GM18507 (cell line): Measurements from ENCODE around the gene RAB5A.
"Not testable (repeated sequence)": the region's sequence is repeated elsewhere in the genome, so short reads cannot be mapped to it uniquely, and the experiment has no call there.

Source experiments
- DNase-seq: peaks from one replicate; pipeline ENCODE4 v3.0.0; 2011; ENCODE audit warnings: low read depth; ENCODE audit not compliant: insufficient read length; ENCODE audit errors: extremely low spot score
- FAIRE-seq: peaks from 2 replicates; lab custom pipeline; 2011; peaks lifted over from hg19 to GRCh38; lab: Jason Lieb, UNC

Gene RAB5A, protein sequence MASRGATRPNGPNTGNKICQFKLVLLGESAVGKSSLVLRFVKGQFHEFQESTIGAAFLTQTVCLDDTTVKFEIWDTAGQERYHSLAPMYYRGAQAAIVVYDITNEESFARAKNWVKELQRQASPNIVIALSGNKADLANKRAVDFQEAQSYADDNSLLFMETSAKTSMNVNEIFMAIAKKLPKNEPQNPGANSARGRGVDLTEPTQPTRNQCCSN

DNA sequence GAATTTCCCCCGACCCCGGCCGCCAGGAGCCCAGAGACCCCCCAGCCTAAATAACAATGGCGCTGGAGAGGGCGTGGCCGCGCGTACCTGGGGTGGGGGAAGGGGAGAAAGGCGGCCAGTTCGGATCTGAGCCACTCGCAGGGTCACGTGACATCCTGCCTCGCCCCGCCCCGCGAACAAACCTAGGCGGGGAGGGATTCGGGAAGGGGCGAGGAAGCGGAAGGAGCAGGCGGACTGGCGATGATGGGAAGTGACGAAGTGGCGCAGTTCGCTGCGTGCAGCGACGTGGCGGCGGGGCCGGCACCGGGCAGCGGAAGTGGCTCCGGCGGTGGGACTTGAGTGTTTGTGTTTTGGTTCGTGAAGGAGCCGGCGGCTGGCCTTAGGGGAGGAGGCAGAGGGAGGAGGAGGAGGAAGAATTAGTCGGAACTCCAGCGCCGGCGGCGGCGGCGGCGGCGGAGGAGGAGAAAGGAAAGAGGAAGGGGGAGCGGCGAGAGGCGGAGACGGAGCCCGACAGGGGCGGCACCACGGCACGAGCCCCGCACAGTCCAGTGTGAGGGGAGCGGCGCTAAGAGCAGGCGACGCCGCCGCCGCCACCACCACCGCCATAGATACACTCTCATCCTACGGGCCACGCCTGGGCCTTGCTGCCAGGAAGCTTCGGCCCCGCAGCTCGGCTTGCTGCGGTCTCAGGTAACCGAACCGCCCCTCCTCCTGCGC lies at the start of gene RAB5A:
Gene RAB5A (plus strand): TSS at position 266 of the 717 bp plus-strand sequence. CDS start 3,802 bp downstream, outside the sequence.
- peak; percentile 85 for DNase-seq
- FAIRE-seq: peak; percentile 99

DNA sequence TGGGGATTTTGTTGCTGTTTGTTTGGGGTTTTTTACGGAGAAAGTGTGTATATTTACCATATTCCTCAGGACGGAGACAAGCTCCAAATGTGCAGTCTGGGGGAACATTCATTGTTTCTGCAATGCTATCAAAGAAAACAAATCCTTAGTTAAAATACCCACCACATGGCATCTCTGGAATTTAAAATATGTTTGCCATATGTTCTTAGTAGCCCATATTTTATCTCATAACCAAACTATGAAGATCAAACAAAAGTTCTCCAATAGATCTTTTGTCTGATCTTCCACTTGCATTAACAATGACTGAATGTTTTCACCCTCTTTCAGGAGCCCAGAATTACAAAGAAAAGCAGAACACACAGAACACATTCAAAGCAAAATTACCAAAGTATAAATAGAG lies 48.2 kb upstream of the RAB5A start:
- FAIRE-seq (no peak), DNase-seq (no peak)

DNA sequence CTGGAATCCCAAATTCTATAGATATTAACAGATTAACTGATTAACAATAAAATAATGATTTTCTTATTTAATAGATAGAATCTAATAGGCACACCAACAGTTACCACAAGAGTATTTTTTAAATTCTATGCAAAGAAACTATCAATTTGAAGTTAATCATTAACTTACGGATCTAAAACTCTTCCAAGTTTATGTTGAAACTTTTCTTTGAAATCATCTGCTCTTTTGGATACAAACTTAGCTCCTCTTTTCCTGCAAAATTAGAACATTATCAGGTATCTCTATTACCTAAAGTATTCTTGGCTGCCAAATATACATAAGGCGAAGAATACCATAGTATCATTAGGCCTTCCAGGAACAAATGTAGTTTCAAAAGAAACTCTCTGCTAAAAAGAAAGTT lies 47.6 kb upstream of the RAB5A start:
- FAIRE-seq (no peak), DNase-seq (no peak)

DNA sequence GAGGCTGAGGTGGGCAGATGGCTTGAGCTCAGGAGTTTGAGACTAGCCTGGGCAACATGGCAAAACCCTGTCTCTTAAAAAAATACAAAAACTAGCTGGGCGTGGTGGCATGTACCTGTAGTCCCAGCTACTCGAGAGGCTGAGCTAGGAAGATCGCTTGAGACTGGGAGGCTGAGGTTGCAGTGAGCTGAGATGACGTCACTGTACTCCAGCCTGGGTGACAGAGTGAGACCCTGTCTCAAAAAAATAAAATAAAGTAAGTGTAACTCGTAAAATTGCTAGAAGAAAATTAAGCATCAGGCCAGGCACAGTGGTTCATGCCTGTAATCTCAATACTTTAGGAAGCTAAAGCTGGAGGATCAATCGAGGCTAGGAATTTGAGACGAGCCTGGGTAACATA lies 47.1 kb upstream of the RAB5A start:
- not testable (repeated sequence) for DNase-seq, FAIRE-seq

DNA sequence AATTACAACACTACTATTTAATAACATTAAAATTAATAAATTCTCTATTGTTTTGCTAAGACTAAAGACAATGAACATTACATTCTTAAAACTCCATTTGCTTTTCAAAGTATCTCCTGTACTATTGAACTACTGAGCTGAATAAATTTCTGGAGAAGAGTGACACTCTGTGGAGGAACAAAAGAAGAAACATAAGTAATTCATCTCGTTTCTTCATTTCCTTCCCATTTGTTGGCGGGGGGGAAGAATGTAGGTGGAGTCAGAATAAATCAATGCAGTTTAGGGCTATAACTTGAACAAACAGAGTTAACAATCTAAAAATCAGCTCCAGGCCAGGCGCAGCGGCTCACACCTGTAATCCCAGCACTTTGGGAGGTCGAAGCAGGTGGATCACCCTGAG lies 45.6 kb upstream of the RAB5A start:
- DNase-seq (no peak), FAIRE-seq (no peak)

DNA sequence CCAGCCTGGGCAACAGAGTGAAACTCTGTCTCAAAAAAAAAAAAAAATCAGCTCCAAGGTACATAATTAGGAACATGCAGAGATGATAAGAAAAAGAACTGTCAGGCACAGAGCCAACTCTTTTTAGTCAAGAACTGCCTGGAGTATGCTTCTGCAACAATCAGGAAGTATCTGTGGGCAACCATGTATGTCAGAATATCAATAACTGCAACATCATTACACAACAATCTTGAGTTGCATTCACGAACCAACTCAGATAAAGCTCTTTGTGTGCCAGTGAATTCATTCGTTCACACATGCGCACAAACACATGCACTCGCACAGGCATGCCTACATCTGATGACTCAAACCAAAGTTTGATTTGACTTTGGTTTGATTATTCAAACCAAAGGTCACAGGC lies 45.0 kb upstream of the RAB5A start:
- FAIRE-seq: no peak
- DNase-seq: no peak

DNA sequence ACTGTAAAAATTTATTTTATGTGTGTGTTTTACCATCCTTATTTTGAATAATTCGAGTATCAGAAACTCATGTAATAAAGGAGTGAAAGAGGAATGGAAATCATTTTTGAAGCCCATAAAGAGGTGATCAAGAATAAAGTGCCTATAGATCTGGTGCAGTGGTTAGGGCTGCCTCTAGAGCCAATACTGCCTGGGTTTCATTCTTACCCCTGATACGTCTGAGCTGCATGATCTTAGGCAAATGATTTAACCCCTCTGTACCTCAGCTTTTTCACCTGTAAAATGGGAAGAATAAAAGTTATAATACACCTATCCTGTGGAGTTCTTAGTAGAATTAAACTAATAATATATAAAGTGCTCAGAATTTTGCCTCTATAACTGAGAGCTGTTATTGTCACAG lies 43.2 kb upstream of the RAB5A start:
- DNase-seq (no peak), FAIRE-seq (no peak)

DNA sequence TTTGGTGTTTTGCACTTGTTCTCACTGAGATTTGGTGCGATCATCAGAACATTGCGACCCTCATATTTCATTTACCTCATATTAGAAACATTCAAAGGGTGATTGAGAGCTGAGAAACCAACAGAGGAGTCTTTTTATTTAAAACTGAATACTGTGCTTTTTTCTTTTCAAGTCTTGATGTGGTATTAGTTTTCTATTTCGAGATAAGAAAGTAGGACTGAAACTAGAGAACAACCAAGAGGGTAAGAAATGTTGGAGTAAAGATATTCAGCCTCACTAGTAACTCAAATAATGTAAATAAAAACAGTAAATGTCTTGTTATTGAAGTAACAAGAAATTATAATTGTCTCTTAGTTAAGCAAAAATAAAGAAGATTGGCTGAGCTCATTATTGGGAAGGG lies 39.4 kb upstream of the RAB5A start:
- DNase-seq: no peak

DNA sequence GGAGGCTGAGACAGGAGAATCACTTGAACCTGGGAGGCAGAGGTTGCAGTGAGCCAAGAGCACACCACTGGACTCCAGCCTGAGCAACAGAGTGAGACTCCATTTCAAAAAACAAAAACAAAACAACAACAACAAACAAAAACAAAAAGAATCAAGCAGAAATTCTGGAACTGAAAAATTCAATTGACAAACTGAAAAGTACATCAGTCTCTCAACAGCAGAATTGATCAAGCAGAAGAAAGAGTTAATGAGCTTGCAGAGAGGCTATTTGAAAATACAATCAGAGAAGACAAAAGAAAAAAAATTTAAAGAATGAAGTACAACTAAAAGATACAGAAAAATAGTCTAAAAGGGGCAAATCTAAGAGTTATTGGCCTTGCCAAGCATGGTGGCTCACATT lies 35.4 kb upstream of the RAB5A start:
- FAIRE-seq: no peak
- no peak for DNase-seq

More for the DNA sequence above, 39.4 kb upstream of the RAB5A start:
- FAIRE-seq: no peak

DNA sequence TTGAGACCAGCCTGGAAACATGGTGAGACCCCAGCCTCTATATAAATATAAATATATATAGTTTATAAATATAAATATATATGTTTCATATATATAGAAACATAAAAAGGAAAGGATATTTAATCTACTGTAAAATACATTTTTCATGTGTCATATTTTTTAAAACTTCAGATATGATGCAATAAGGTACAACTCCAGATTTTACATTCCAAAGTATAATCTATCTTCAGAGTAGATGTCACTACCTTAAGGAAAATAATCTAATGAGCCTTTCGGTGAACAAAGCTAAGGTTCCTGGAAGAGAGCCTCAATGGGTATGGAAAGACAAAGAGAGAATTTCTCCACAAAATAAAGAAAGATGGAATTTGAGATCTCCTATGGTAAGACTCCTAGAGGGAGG lies 29.7 kb upstream of the RAB5A start:
- DNase-seq (no peak), FAIRE-seq (no peak)

DNA sequence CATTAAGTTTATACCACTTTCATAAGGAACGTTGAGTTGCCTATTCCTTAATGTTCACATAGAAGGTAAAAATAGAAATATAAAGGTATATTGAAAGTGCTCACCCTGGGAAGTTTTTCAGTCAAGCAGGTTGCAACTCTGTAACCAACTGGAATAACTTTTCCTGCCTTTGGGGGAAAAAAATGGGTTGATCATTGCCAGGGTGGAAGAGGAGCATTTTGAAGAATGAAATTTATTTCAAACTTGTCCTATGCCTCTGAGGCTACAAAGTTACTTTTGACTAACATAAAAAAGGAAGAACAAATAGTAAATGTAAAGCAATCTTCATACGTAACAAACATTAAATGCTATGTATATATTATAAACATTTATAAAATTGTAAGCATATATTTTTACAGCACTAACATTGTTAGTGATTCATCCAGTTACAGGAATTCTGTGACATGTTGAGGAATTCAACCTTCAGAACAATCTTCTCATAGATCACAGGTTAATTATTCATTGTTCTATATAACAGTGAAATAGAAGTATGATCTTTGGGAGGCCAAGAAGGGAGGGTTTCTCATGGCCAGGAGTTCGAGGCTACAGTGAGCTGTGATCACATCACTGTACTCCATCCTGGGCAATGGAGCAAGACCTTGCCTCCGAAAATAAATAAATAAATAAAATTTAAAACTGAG lies 26.4 kb upstream of the RAB5A start:
- no peak for DNase-seq

DNA sequence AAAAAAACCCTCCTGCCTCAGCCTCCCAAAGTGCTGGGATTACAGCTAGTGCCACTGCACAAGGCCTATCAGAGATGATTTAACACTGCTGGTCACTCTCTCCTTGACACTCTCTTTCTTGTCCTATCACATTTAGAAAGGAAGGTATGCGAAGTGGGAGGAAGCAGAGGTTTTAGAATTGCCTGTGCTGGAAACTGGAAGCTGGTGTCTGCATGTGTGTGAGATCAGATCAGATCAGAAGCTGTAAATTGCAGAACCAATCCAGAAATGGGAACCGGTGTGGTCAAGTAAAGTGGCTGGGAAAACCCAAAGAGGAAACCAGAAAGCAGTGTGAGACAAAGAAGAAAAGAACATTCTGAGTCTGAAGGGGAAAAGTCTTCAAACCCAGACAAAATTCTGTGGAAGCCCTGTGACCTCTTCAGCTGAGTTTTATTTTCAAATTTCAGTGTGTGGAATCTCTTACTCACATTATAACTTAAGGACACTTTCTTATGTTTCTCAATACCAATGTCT lies 15.7 kb upstream of the RAB5A start:
- DNase-seq: no peak
- peak; percentile 76 for FAIRE-seq

More for the DNA sequence above, 26.4 kb upstream of the RAB5A start:
- FAIRE-seq: no peak

DNA sequence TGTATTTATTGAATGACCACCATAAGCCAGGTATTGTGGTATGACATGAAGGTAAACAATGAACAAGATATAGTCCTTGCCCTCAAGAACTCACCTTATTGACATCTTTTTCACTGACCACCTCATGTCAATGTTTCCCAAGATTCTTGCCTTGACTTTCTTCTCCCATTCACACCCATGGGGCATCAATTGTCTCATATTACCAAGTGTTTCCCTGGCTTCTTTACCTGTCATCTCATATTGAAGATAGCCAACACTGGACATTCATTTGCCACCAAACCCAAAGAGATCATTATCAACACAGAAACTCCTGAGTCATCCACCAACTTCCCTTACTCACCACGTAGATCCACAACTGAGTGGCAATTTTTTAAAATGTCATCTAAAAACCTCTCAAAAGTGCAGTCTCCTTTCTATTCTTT lies 15.1 kb upstream of the RAB5A start:
- FAIRE-seq: peak; percentile 70
- DNase-seq: no peak

DNA sequence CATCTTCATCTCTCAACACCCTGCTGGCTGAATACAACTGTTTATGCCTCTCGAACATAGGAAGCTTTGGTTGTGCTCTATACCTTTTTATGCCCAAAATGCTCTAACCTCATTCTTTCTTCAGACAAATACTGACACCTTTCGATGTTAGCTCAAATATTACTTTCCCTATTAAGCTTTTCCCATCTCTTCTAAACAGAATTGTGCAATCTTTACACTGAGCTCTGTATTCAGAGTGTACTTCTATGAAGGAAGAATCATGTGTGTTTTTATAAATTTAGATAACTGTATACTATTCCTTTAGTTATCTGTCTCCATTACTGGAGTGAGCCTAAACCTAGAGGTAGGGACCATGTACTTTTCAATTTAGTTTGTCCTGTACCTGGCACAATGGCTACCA lies 14.5 kb upstream of the RAB5A start:
- FAIRE-seq (no peak), DNase-seq (no peak)

DNA sequence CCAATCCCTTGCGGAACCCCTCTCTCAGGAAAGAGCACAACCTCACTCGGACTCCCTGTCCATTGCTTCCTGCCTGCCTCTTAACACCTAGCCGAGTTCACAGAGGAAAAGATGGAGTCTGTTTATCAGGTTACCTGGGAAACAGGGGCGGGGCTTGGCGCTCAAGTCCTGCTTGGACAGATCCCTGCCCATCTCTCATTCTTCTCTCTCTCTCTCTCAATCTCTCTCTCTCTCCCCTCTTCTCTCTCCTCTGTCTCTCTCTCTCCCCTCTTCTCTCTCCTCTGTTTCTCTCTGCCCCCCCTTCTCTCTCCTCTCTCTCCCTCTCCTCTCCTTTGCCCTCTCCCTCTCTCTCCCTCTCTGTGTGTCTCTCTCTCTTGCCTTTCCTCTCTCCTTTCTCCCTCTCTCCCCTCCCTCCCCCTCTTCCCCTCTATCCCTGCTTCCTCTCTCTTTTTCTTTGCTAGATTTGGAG lies 12.8 kb upstream of the RAB5A start, which contains the start of gene EFHB:
Gene EFHB (minus strand): TSS at position 120 of the 469 bp plus-strand sequence. CDS start 199 bp downstream, outside the sequence.
- DNase-seq: no peak
- no peak for FAIRE-seq

DNA sequence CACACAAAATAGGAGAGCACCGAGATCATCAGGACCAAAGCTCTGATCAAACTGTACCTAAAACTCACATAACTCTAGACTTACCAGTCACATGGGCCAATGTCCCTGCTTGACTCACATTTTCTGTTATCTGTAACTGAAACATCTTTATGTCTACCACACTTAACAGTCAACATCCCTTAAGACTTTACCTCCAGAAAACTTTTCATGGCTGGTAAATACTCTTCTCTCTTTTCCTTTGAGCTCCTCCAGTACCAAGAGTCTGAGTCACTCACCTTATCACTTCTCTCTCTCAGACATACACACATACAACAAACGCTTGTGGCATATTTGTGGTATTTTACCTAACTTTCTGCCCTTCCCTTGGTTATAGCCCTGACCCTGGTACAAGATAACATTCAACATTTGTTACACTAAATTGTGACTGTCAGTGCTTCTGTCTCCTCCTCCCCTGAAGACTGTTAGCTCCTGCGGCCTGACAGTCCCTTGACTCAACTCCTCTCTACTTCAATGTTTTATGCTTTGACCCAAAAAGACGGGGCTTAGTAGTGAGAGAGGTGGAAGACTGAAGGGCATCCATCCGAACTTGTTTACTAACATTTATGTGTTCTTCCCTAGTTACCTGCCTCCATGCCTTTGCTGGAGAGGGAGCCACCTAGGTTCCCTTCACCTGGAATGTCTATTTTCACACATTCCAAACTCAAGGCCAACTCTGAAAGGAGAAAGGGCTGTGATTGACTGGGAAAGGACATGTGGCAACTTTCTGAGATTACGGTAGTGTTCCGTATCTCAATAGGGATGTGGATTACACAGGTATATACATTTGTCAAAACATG lies 9.2 kb upstream of the RAB5A start:
- FAIRE-seq (no peak), DNase-seq (no peak)

DNA sequence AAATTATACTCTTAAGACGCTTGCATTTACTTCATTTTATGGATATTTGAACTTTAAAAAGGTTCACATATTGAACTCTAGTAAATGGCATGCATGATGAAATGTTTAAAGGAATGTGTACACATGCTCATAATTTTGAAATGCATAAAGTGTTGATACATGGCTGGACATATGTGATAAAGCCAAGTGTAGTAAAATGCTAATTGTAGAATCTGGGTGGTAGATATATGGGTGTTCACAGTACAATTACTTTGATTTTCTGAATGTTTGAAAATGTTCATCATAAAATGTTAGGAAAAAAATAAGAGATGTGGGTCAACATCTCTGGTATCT lies 8.6 kb upstream of the RAB5A start:
- FAIRE-seq: no peak
- no peak for DNase-seq

DNA sequence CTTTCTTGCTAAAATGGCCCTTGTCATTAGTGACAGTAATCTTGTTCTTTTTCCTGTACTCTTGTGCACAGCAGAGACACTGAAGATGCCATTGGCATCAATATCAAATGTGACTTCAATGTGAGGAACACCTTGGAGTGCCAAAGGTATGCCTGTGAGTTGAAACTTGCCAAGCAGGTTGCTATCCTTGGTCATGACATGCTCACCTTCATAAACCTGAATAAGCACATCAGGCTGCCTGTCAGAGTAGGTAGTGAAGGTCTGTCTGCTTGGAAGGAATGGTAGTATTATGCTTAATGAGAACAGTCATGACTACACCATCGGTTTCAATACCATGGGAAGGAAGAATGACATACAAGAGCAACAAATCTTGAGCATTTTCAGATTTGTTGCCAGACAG lies 6.3 kb upstream of the RAB5A start:
- no peak for FAIRE-seq
- DNase-seq: no peak

DNA sequence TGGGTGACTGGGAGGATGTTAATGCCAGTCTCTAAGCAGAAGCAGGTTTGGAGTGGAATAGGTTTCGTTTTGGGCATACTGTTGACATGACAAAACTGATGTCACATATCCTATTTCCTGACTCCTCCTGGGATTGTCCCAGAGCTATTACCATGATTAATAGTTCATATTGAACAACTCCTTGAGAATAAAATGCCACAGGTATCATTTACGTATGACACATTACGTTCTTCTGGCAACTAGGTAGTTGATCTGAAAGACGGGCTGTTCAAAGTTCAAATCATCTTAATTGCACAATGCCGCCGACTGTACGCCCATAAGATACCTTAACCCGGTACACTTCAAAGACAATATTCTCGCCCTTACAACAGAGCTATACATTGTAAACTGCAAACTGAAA lies 1.4 kb upstream of the RAB5A start:
- DNase-seq (no peak), FAIRE-seq (no peak)
